NCI-H146 (cell line): ENCODE measurements around the gene GRIK1.
"Not testable (repeated sequence)": the region's sequence is repeated elsewhere in the genome, so short reads cannot be mapped to it uniquely, and the experiment has no call there.

Experiments used
- DNase-seq: peaks from one replicate; lab custom pipeline; 2025; lab: John Stamatoyannopoulos, UW

Gene GRIK1

DNA sequence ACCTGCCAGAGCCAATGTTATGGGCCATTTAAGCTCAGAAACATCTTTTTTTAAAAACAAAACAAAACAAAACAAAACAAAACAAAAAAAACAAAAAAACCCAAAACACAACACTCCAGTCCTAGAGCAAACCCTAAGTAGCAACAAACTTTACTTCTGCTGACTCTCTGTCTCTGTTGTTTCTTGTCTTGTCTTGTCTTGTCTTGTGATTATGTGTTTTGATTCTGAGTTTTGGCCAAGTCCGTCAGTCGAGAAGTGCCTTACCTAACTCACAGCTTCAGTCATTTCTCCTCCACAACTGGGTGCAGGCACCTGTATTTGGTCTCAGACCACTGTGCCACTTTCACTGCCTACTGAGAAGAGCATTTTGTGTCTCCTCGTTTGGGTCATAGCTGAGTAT is 333.2 kb downstream of the GRIK1 start:
- no peak for DNase-seq

DNA sequence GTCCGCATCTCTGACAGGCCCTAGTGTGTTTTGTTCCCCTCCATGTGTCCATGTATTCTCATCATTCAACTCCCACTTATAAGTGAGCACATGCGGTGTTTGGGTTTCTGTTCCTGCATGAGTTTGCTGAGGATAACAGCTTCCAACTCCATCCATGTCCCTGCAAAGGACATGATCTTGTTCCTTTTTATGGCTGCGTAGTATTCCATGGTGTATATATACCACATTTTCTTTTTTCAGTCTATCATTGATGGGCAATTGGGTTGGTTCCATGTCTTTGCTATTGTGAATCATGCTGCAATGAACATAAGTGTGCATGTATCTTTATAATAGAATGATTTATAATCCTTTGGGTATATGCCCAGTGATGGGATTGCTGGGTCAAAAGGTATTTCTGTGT is 334.6 kb downstream of the GRIK1 start:
- DNase-seq, result not testable (repeated sequence)

DNA sequence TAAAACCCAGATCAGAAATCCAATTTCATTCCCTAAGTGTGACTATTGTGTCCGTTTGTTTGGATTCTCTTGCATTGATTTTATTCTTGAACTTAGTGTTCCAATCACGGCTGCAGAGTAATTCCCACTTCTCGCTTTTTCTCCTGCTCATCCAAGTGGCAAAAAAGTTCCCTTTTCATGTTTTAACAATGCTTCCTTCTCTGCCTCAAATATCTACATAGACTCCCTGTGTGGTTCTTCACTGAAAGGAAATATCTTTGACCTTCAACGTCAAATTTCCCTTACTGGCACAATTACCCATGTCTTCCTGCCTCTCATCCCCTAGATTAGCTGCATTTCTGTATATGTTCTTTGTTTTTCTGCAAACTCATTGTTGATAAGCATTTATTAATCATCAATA is 335.7 kb downstream of the GRIK1 start:
- no peak for DNase-seq

DNA sequence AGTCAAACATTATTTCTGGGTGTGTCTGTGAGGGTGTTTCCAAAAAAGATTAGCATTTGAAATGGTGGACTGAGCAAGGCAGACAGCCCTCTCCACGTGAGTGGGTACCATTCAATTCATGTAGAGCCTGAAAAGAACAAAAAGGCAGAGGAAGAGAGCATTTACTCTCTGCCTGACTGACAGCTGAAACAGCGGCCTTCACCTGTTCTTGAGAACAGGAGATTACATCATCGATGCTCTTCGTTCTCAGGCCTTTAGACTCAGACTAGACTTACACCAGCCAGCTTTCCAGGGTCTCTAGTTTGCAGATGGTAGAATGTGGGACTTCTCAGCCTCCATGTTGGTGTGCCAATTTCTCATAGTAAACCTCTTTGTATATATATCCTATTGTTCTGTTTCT is 338.7 kb downstream of the GRIK1 start:
- no peak for DNase-seq

DNA sequence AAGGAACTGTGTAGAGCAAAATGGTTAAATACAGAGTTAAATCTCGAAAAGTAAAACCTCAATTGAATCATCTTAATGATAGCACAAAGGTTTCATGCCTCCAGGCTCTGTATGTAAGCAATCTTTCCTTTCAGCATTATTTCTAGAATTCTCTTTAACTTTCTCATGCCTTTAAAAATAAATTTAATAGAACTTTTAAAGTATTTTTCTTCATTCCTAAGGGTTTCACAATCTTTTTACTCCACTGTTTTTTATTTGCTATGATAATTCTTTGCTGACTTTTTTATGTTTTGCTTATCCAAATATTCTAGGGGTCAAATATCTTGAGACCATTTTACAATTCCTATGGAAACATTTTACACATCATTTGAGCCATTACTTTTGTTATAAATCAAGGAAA is 353.1 kb downstream of the GRIK1 start:
- DNase-seq, result no peak

DNA sequence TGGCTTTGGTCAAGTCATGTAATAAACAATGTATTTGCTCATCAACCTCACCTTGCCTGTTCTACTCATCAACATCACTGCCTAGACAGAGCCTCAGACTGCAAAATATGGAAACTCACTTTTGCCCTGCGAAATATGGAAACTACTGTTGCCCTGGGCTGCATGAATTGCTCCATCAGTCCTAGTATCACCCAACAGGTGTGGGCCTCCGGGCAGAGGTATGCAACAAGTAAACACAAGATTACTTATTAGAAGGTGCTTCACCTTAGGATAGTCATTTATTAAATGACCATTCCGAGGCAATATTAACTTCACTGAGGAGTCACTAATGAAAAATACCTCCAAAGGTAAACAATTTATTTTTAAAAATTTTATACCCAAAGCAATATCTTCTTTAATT is 354.3 kb downstream of the GRIK1 start:
- no peak for DNase-seq

DNA sequence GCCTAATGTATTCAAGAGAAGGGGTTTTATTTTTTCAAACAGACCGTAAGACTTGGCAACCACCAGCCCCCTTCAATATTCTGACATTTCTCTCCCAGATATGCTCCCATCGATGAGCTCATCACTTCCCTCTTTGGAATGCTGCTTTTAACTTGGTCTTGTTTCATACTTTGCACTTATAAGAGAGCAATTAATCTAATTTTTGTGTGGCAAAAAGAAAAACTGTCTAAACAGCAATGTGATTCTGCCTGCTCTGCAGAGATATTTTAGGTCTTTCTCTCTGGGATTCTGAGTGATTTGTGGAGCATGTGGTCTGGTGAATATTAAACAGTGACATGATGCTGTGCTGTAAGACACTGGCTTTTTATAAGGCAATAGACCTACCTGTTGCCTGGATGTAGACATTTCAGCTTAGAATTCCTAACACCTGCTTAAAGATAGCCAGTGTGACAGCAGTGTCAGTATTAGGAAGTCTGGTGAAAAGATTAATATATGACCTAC is 356.3 kb downstream of the GRIK1 start:
- DNase-seq, result no peak

DNA sequence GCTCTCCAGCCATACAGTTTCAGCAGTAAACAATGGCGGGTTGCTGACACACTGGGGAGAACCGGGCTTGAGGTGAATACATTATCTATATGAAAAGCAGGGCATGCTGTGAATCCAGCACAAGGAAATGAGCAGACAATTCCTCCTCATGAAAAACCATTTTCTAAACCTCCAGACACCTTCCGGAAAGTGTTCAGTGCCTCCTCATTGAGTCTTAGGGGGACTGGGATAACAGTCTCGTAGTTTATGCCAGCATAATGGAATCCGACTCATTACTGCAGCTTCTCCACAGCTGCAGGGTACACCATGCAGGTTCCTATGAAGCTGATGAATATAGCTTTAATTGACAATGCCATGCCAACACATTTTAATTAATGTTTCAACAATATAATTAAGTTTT is 356.9 kb downstream of the GRIK1 start:
- no peak for DNase-seq

DNA sequence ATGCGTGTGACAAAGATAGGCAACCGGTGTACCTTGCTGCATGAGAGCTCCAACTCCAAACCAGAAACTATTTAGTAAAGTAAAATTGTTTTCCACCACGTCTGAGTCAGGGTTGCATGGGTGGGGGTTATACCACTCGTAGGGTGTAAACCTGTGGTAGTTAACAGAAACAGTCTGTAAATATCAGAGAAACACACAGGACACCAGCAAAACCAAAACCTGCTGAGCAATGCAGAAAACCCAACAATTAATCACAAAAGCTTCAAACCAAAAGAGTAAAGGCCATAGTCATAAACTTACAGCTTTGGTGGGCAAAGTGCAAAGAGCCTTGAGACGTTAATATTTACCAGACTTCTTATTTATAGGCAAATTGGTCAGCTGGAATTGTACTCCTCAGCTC is 358.4 kb downstream of the GRIK1 start:
- no peak for DNase-seq

DNA sequence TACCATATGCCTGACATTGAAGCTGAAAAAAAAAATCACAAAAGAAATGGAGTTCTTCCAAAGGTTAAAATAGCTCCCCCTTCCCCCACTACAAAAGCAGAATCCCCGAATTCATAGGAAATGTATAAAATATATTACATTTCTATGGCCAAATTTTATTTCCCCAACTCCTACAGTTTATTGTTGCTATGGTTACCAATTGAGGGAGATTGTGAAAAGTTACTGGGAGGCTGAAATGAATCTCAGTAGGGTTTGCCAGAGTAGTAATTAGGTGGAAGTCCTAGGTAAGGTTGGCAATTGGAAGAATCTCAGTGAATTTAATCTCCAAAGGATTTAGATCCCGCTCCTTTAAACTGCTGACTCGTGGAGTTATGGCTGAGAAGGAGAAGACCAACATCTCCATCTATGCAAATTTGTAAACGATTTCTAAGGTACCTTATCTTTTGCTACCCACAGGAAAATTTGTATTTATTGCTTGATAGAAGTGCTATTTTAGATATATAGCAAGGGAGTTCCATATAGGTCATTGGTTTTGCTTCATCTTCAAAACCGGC is 359.0 kb downstream of the GRIK1 start:
- no peak for DNase-seq

DNA sequence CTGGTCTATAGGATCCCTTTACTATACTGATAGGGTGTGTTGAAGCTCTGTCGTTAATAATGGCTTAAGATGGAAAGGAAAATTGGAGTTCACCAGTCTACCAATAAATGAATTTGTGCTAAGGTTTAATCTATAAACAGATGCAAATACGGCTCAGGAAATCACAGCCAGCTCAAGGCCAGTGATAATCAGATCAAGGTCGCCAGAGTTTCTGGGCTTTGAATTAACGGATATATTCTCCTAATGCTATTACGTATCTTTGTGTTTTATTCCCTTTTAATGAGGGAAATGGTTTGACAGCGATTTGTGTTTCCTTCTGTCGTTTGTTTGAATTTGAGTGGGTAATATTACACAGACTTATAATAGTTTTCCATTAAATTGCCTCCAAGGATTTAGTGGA is 361.5 kb downstream of the GRIK1 start:
- no peak for DNase-seq

DNA sequence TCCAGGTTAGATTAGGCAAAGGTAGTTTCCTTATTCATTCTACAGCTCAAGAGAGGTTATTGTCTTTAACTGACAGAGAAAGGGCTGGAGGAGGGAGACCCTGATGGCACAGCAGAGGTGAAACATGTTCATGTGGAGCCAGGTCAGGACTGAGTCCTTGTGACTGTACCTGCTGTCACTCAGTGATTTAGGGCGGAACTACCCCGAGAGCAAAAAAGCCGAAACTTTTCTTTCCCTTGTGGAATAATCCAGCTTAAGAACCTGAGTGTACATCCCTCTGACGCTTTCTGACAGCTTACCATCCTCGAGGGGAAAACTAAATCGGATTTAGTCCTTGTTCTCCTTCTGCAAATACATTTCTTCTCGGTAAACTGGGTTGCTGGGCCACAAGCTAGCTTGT is 367.8 kb downstream of the GRIK1 start:
- no peak for DNase-seq

DNA sequence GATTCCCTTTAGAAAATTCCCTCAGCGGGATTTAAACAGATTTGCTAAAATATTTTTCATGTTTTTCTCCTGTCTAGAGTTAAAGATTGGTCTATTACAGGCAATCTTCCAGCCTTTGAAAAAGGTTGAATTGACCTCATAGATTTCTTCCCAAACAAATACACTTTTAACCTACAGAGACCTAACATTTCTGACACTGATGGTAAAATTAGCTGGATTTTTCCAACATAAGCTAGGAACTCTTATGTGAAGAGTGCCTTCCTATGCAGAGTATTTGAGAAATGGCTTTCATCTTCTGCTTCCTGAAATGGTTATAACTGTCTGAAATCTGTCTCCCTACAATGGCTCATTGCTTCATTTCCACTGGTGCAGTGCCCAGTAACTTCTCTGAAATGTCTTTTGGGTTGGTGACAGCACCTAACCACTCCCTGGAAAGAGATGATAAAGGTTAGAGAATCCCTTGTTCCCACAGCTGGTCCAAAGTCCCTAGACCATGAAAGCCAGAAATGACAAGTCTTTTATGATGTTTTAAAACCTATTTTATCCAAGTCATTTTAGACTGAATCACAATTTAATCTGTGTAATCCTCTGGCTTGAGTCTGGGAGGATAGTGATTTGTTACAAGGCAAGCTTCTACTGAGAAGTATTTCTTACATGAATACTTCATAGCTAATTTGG is 371.6 kb downstream of the GRIK1 start:
- DNase-seq, result no peak

DNA sequence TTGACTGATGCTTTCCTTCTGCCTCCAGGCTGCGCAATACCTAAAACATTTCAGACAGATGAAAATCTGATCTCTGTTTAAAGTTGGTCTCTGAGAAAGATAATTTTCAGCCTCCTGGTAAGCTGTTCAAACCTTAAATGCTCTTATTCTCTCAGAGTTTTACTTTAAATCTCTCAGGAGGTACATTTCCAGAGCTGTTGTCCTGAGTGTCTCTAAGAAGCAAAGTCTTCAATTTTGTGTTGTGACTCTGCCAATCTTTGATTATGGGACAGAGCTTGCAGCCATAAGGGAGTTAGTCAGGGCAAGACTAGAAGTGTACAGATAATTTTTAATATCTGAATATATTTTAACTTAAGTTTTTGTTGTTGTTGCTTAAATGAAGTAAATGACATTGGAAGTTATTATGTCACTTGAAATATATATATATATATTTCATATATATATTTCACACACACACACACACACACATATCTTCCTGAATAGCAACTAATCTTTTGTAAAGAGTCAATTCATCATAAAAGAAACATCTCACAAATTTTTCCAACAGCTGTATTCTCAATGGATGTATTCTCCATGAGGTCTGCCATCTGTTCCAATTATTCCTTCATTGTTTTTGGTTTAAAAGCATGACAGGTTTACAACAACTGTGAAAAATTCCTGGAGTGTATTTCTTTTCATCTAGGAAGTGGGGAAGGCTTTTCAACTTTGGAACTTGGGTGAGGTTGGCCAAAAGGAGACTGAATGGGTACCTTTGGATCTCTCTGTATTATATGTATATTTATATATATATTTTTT is 381.7 kb downstream of the GRIK1 start:
- DNase-seq, result no peak

DNA sequence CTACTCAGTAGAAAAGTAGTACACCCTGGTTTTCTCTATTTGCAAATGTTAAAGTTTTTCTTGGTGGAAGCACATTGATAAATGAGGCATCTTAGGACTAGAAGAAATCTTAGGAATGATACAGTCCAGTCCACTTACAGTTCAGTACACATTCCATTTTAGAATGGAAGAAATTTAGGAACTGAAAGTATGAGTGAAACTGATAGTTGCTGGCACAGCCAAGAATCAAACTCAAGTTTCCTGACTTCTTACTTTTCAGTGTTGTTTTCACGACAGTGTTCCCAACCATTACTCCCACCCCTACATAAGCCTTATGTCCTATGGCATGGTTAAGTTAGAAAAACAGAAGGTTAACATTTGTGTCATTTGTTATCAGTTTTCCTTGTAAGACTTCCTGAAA is 382.6 kb downstream of the GRIK1 start:
- no peak for DNase-seq

DNA sequence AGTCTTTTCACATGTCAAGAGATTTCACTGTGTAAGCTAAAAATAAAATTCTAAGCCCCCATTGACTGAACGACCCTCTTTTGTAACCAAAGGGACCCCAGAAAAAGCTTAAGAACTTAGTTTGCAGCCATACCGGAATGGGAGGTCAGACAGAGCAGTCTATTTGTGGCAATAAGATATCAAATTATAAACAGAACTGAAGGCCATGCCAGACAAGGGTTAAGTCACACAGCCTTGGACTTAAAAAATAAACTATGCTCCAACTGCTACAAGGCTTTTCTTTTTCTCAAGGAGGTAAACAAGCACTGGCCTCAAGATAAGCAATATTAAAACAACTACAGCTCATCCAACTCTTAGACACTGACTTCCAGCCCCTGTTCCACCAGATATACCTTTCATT is 384.2 kb downstream of the GRIK1 start:
- DNase-seq, result no peak

DNA sequence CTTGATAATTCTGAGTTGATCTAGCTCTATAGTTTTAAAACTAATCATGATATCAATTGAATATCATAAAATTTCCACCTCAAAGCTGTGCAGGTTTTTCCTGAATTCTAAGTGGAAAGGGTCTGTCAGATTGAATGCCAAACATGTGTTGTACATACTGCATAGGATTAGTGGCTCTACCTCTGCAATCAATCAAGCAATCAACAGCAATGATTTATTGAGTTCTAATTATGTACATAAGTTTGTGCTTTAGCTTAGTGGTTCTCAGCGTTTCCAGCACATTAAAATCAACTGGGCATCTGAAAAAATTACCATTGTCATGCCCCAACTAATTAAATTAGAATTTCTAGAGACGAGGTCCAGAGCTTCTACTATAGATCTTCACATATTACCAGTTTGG is 389.6 kb downstream of the GRIK1 start:
- no peak for DNase-seq

DNA sequence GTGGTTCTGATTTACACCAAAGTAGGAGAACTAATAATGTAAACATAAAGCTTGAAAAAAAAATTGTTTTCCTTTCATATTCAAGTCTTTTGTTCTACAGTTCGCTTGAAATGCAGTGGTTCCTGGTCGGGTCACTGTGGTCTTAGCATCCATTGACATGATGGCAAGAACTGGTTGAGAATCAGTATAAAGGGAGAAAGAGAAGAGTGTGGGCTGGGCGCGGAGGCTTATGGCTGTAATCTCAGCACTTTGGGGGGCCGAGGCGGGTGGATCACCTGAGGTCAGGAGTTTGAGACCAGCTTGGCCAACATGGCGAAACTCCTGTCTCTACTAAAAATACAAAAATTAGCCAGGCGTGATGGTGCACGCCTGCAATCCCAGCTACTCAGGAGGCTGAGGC is 390.2 kb downstream of the GRIK1 start:
- no peak for DNase-seq

DNA sequence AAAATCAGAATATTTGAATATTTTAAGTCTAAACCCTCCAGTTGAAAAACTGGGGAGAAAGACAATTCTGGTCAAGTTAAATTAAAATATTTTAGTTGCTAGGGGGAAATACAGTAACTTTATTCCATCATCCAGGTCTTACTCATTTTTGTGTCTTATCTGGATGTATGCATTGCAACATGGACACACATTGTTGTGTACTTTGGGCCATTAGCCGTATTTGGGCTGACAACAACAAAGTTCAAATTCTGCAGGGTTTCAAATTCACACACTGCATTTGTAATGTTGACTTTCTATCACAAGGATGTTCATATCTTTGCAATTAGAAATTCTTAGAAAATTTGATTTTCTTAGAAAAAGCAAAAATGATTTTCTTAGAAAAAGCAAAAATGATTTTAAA is 391.8 kb downstream of the GRIK1 start:
- no peak for DNase-seq

DNA sequence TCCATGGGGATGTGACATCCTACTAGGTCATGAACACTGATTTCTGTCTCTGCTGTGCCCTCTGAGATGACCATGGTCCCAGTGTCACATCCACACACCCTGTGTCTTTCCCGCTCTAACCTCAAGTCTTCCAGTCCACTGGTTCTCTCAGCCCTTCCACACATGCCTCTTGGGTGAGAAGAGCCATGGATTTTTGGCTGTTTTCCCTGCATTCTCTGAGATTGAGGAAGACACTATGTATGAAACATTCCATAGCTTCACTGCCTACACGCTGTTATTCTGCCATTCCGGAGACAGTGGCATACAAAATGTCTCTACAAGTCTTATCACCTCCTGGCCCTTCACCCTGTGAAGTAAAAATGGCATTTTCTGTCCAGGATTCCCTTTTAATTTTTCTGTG is 393.7 kb downstream of the GRIK1 start:
- DNase-seq, result no peak

DNA sequence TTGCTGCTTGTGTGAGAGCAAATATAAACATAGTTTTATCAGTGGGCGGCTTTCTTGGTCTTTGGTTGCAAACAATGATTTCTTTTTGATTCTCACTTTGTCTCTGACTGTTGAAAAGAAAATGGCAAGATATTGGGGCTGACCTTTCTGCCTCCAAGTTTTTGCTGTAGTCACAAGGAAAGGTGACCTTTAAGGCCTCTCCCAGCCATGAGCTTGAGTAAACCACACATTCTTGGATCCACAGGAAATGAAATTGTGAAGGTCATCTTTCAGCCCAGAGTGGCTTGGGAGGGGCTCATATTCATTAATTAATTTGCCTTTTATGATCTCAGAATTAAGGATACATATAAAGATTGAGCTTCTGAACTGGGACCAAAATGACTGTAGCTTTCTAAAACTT is 399.5 kb downstream of the GRIK1 start:
- DNase-seq, result no peak

DNA sequence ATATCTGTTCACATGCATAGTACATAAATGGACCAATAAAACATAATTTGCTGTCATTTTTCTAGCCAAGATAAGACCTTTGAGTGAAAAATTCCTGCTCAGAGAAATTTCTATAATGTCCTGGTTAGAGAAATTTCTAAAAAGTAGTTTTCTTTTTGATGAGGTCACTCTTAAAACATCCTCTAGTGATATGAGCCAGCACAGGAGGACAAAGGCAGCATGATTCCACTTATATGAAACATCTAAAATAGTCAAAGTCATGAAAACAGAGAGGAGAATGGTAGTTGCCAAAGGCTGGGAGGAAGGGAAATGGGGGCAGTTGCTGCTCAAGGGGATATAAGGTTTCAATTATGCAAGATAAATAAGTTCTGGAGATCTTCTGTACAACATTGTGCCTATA is 401.7 kb downstream of the GRIK1 start:
- DNase-seq, result no peak

DNA sequence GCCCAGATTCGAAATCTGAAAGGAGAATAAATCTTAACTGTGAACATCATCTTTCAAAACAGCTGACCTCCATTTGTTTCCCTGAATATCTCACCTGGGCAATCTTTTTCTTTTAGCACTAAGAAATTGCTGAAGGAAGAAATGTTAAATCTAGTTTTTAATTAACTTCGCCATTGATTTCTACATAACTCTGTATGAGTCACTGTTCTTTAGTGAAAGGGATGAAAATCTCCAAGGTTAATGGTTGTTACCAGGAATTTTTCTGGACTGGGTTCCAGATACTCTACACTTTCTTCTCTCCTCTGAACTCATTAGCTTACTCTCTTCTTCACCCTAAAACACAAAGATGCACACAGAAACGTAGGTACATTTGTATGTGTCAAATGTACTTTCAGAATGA is 405.3 kb downstream of the GRIK1 start:
- DNase-seq, result no peak
